Right lobe of liver (tissue), 6 donors: ENCODE results near the gene LRRC28. TPM values are rescaled to one million over a fixed set of nuclear protein-coding genes. Genes with fewer than 3 reads are reported as not detected.

Source experiments
- ATAC-seq, 4 donors: fragments of 200-7000 bp; cut with Tn5 transposase; one replicate each; pipeline ENCODE4 v1.9.1; 2020; ENCODE audit warnings: mild to moderate bottlenecking in 4 of 4, moderate library complexity in 4 of 4
- DNase-seq, 3 donors: peaks; one replicate each; pipeline ENCODE4 v3.0.0-alpha.2; 2020
- H3K27ac ChIP-seq, 3 donors: fragments of 200-600 bp; one replicate each; pipeline ENCODE4 v1.8.0; 2022
- H3K27me3 ChIP-seq, 2 donors: fragments of 200-600 bp; one replicate each; pipeline ENCODE4 v1.8.0; 2022
- H3K36me3 ChIP-seq, 4 donors: fragments of 200-600 bp; sonication (generic) in 1 of 4; one replicate each; pipeline versions ENCODE4 v1.5.1 to v1.8.0; 2017 to 2022; ENCODE audit warnings: control low read depth in 1 of 4
- H3K4me1 ChIP-seq, 4 donors: fragments of 200-600 bp; sonication (generic) in 1 of 4; one replicate each; pipeline versions ENCODE4 v1.5.1 to v1.8.0; 2017 to 2022; ENCODE audit warnings: control low read depth in 1 of 4
- H3K4me3 ChIP-seq, 3 donors: fragments of 200-600 bp; one replicate each; pipeline ENCODE4 v1.8.0; 2022
- H3K9me3 ChIP-seq, 4 donors: fragments of 200-600 bp; sonication (generic) in 1 of 4; one replicate each; pipeline versions ENCODE4 v1.5.1 to v1.8.0; 2017 to 2022; ENCODE audit warnings: control low read depth in 1 of 4
- CTCF ChIP-seq, 4 donors: fragments of 200-600 bp in 3 of 4; fragments of 450-650 bp in 1 of 4; IDR thresholded peaks; one replicate each; pipeline versions ENCODE4 v1.5.1 to v1.8.0; 2016 to 2022; ENCODE audit warnings: antibody characterized with exemption in 4 of 4, mild to moderate bottlenecking in 2 of 4
- POLR2A ChIP-seq: fragments of 450-650 bp; IDR thresholded peaks from one replicate; pipeline ENCODE4 v1.6.1; 2017; ENCODE audit warnings: antibody characterized with exemption, mild to moderate bottlenecking
- WGBS: methylation state at CpG from one replicate; pipeline ENCODE4 v1.1.6; 2018; ENCODE audit warnings: low coverage, low lambda C conversion rate; ENCODE audit not compliant: insufficient coverage; ENCODE audit errors: missing lambda C conversion rate; 5-methylcytosine and 5-hydroxymethylcytosine counted together
- intact Hi-C, 2 donors: fragments of 100-400 bp; cut with DNase I; formaldehyde crosslinking; loops; one replicate each; pipeline versions ENCODE4 v1.11.2 to v1.14.1; 2022
- total RNA-seq, 6 experiments: library from RNA; depleted of rRNA in 2 of 6; stranded (reverse); fragments of >200 nt in 2 of 6; fragmentation: NEBNext Ultra II Directional in 3 of 6; extraction: Animal tissue kit (Norgen Biotek cat#: 25700) in 3 of 6; gene quantifications; one replicate each; pipeline versions ENCODE4 v1.1.0 to v1.2.4, GENCODE V29; 2016 to 2023
- donor health status: DM: no; HTN: yes; CAD: no.
- donor health status: DM: no; HTN: no; CAD: no.
- donor health status: DM: no; HTN: no; CAD: no.
- donor health status: DM: no; HTN: yes; CAD: no.
- donor health status: DM: no; HTN: yes; CAD: no.

LRRC28 gene
- total RNA-seq, 6 experiments from 2014 or later = 21.8 to 70.1 (median 31.9) TPM

DNA sequence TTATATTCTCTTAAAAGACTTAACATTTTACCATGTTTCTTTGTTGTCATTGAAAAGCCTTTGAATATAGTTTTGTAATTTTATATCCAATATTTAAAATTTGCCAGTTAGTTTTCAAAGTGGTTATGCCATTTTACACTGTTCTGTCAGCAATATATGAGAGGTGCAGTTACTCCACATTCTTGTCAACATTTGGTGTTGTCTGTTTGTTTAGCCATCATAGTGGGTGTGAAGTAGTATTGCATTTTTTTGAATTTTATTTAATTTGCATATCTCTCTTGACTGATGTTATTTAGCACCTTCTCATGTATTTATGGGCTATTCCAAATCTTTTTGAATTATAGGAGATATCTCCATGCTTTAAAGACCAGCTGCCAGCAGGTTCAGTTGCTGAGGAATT lies 40.4 kb downstream of the LRRC28 start:
- H3K27ac ChIP-seq = no peak overlapping the region
- peaks cover 0 to 6% (median 0%) of the 10 kb centered on the region in 4 donors for H3K36me3 ChIP-seq
- DNase-seq (no peak), ATAC-seq (no peak)
- no peak overlapping the region for H3K4me3 ChIP-seq
- TF ChIP-seq CTCF (IDR thresholded peaks at IDR 0.05) (no peak), POLR2A (no peak)
- H3K9me3 ChIP-seq = no peaks in the 10 kb centered on the region
- H3K27me3 ChIP-seq = no peaks in the 10 kb centered on the region
- intact Hi-C loops = no loop called here
- H3K4me1 ChIP-seq = peaks cover 0 to 11% (median 5%) of the 10 kb centered on the region in 4 donors

- H3K4me3 ChIP-seq = no peak overlapping the region
- TF ChIP-seq CTCF (IDR thresholded peaks at IDR 0.05) (no peak), POLR2A (no peak)
- peaks cover 0 to 11% (median 5%) of the 10 kb centered on the region in 4 donors for H3K4me1 ChIP-seq
- no peaks in the 10 kb centered on the region for H3K36me3 ChIP-seq
- DNase-seq (no peak), ATAC-seq (peak; percentile 85 to 93 (median 90))
- intact Hi-C loops = no loop called here
- peak overlapping the region in 2 of 3 donors; percentile 8 to 32 for H3K27ac ChIP-seq
- H3K27me3 ChIP-seq = no peaks in the 10 kb centered on the region
- H3K9me3 ChIP-seq = no peaks in the 10 kb centered on the region
Observed at GRCh38 chr15:99295840-99296239, 44.6 kb downstream of the LRRC28 start.

GRCh38 chr15:99296386-99296785 lies 45.1 kb downstream of the LRRC28 start:
- no peak for DNase-seq
- Histone ChIP-seq H3K27me3 (no peaks in the 10 kb centered on the region), H3K9me3 (no peaks in the 10 kb centered on the region), H3K27ac (peak overlapping the region in 2 of 3 donors; percentile 8 to 32), H3K4me1 (peaks cover 0 to 11% (median 5%) of the 10 kb centered on the region in 4 donors), H3K36me3 (no peaks in the 10 kb centered on the region), H3K4me3 (no peak overlapping the region)
- intact Hi-C loops = no loop called here
- ATAC-seq = no peak
- no peak for TF ChIP-seq POLR2A
- TF ChIP-seq CTCF (IDR thresholded peaks at IDR 0.05) = no peak
- 89% methylated on average over 2 of the region's 2 CpGs for WGBS

GRCh38 chr15:99303907-99304306 lies 52.6 kb downstream of the LRRC28 start:
- Histone ChIP-seq H3K27me3 (no peaks in the 10 kb centered on the region), H3K4me3 (no peak overlapping the region), H3K4me1 (peaks cover 0 to 26% (median 8%) of the 10 kb centered on the region in 4 donors), H3K27ac (peak overlapping the region in 1 of 3 donors; percentile 7), H3K9me3 (no peaks in the 10 kb centered on the region), H3K36me3 (no peaks in the 10 kb centered on the region)
- DNase-seq (no peak), ATAC-seq (peak; percentile 64 to 75 (median 72))
- 12% methylated on average over 4 of the region's 4 CpGs for WGBS
- TF ChIP-seq CTCF (IDR thresholded peaks at IDR 0.05) = no peak
- no peak for TF ChIP-seq POLR2A
- intact Hi-C loops = no loop called here
